Prostate gland (tissue), 2 donors: ENCODE measurements around the gene PRMT9.

Experiments
- CTCF ChIP-seq, 4 experiments: fragments of 200-600 bp in 2 of 4; fragments of 450-650 bp in 2 of 4; sonication (generic) in 2 of 4; IDR thresholded peaks; 1 replicate in 3 of 4; 2 replicates in 1 of 4; pipeline ENCODE4 v1.5.1; 2016 to 2019; ENCODE audit warnings: antibody characterized with exemption in 4 of 4, mild to moderate bottlenecking in 2 of 4, moderate library complexity in 2 of 4
- POLR2A ChIP-seq: fragments of 450-650 bp; IDR thresholded peaks from one replicate; pipeline ENCODE4 v1.6.1; 2016; ENCODE audit warnings: antibody characterized with exemption, mild to moderate bottlenecking
- POLR2AphosphoS5 ChIP-seq: sonication (generic); formaldehyde crosslinking; IDR thresholded peaks from one replicate; pipeline ENCODE4 v1.6.1; 2017; ENCODE audit warnings: antibody characterized with exemption

DNA sequence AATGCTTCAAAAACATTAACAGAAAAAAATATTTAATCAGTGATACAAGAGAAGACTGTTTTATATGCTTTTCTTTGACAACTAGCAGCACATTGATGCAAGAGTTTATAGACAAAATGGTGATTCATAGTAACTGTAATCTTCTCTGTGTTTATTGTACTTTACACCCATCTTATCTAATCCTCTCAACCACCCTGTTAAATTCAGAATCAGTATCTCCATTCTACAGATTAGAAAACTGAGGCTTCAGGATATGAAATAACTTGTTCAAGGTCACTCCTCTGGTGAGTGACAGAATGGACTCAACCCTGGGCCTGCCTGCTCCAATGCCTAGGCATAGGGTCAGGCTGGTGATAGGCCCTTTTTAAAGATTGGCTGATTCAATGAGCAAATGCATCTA is 92.9 kb downstream of the PRMT9 start:
- TF ChIP-seq CTCF (IDR thresholded peaks at IDR 0.05): no peak
- TF ChIP-seq POLR2AphosphoS5: no peak
- TF ChIP-seq POLR2A: no peak
